ENCODE measurements around the gene CD3E. TPM values are rescaled to one million over a fixed set of nuclear protein-coding genes. Genes with fewer than 3 reads are reported as not detected.

The CD3E gene
- total and polyA plus RNA-seq, 2 of the 13 experiments (the other 11 are each of a cell fraction or from before 2014, with no cell fraction given) = not detected

DNA sequence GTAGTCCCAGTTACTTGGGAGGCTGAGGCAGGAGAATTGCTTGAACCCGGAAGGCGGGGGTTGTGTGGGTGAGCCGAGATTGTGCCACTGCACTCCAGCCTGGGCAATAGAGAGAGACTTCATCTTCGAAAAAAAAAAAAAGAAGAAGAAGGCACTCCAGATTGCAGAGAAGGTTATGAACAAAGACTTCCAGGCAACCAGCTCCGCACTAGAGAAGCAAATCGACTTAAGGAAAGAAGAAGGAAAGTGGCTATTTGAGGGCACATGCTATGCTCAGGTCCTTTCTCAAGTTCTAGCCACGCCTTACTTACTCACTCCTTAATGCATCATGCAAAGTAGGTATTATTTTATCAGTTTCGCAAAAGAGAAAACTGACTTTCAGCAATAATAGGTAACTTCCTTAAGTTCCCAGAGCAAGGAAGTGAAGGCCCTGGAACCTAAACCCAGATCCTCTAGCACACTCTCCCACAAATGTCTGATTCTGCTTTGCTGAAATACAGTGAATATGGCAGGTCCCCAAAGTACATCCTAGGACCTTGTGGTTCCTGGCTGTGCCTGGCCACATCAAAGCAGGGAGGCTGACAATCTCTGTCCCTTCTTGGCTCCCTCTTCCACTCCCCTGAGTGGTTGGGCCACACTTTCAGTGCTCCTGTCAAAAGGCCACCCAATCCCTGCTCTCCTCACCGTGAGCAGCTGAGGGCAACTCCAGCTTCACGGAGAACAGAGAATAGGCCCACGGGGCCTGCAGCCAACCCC, 14.2 kb downstream of the CD3E start:
- no peak overlapping the region for H2AFZ ChIP-seq (ENCODE audit: low read length)
- TF ChIP-seq, protein P1, sequence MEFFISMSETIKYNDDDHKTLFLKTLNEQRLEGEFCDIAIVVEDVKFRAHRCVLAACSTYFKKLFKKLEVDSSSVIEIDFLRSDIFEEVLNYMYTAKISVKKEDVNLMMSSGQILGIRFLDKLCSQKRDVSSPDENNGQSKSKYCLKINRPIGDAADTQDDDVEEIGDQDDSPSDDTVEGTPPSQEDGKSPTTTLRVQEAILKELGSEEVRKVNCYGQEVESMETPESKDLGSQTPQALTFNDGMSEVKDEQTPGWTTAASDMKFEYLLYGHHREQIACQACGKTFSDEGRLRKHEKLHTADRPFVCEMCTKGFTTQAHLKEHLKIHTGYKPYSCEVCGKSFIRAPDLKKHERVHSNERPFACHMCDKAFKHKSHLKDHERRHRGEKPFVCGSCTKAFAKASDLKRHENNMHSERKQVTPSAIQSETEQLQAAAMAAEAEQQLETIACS (CRISPR knock-in tag; IDR thresholded peaks at IDR 0.05) = no peak
- TF ChIP-seq NCOA2 (CRISPR knock-in tag; IDR thresholded peaks at IDR 0.05) (no peak), HES4 (CRISPR knock-in tag; IDR thresholded peaks at IDR 0.05; ENCODE audit: borderline replicate concordance) (no peak), HNRNPK (IDR thresholded peaks at IDR 0.05; ENCODE audit: low read depth, low read length, poor library complexity, severe bottlenecking) (no peak), ZNF564 (CRISPR knock-in tag; IDR thresholded peaks at IDR 0.05) (no peak), SRSF4 (IDR thresholded peaks at IDR 0.05; ENCODE audit: low read depth, low read length, poor library complexity, severe bottlenecking) (no peak), ZSCAN30 (CRISPR knock-in tag; IDR thresholded peaks at IDR 0.05) (no peak), ZNF331 (CRISPR knock-in tag; IDR thresholded peaks at IDR 0.05) (no peak), ZNF160 (CRISPR knock-in tag; IDR thresholded peaks at IDR 0.05) (no peak), ZNF879 (CRISPR knock-in tag; IDR thresholded peaks at IDR 0.05) (no peak), ZFP36L1 (CRISPR knock-in tag; IDR thresholded peaks at IDR 0.05) (no peak), SSRP1 (CRISPR knock-in tag; IDR thresholded peaks at IDR 0.05) (no peak), CEBPG (CRISPR knock-in tag; IDR thresholded peaks at IDR 0.05) (no peak), NR3C1 (CRISPR knock-in tag; IDR thresholded peaks at IDR 0.05) (no peak)
- TF ChIP-seq, protein P2, sequence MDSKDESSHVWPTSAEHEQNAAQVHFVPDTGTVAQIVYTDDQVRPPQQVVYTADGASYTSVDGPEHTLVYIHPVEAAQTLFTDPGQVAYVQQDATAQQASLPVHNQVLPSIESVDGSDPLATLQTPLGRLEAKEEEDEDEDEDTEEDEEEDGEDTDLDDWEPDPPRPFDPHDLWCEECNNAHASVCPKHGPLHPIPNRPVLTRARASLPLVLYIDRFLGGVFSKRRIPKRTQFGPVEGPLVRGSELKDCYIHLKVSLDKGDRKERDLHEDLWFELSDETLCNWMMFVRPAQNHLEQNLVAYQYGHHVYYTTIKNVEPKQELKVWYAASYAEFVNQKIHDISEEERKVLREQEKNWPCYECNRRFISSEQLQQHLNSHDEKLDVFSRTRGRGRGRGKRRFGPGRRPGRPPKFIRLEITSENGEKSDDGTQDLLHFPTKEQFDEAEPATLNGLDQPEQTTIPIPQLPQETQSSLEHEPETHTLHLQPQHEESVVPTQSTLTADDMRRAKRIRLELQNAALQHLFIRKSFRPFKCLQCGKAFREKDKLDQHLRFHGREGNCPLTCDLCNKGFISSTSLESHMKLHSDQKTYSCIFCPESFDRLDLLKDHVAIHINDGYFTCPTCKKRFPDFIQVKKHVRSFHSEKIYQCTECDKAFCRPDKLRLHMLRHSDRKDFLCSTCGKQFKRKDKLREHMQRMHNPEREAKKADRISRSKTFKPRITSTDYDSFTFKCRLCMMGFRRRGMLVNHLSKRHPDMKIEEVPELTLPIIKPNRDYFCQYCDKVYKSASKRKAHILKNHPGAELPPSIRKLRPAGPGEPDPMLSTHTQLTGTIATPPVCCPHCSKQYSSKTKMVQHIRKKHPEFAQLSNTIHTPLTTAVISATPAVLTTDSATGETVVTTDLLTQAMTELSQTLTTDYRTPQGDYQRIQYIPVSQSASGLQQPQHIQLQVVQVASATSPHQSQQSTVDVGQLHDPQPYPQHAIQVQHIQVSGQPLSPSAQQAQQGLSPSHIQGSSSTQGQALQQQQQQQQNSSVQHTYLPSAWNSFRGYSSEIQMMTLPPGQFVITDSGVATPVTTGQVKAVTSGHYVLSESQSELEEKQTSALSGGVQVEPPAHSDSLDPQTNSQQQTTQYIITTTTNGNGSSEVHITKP (CRISPR knock-in tag; IDR thresholded peaks at IDR 0.05; ENCODE audit: low read depth) = no peak
- TF ChIP-seq, protein P3, sequence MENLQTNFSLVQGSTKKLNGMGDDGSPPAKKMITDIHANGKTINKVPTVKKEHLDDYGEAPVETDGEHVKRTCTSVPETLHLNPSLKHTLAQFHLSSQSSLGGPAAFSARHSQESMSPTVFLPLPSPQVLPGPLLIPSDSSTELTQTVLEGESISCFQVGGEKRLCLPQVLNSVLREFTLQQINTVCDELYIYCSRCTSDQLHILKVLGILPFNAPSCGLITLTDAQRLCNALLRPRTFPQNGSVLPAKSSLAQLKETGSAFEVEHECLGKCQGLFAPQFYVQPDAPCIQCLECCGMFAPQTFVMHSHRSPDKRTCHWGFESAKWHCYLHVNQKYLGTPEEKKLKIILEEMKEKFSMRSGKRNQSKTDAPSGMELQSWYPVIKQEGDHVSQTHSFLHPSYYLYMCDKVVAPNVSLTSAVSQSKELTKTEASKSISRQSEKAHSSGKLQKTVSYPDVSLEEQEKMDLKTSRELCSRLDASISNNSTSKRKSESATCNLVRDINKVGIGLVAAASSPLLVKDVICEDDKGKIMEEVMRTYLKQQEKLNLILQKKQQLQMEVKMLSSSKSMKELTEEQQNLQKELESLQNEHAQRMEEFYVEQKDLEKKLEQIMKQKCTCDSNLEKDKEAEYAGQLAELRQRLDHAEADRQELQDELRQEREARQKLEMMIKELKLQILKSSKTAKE (CRISPR knock-in tag; IDR thresholded peaks at IDR 0.05; ENCODE audit: borderline replicate concordance) = no peak
- TF ChIP-seq, protein P4, sequence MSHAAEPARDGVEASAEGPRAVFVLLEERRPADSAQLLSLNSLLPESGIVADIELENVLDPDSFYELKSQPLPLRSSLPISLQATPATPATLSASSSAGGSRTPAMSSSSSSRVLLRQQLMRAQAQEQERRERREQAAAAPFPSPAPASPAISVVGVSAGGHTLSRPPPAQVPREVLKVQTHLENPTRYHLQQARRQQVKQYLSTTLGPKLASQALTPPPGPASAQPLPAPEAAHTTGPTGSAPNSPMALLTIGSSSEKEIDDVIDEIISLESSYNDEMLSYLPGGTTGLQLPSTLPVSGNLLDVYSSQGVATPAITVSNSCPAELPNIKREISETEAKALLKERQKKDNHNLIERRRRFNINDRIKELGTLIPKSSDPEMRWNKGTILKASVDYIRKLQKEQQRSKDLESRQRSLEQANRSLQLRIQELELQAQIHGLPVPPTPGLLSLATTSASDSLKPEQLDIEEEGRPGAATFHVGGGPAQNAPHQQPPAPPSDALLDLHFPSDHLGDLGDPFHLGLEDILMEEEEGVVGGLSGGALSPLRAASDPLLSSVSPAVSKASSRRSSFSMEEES (CRISPR knock-in tag; IDR thresholded peaks at IDR 0.05) = no peak

More for the DNA sequence above, 14.2 kb downstream of the CD3E start:
- no peak overlapping the region for H3K9ac ChIP-seq (ENCODE audit: insufficient read depth, low read depth, low read length)
- FAIRE-seq = no peak
- no peak overlapping the region for H3K4me3 ChIP-seq (replicated peaks in 1 of 3; ENCODE audit: insufficient read depth in 1 of 3, low read depth in 2 of 3, low read length in 3 of 3)
- H3K27me3 ChIP-seq (ENCODE audit: control insufficient read depth in 1 of 2, insufficient read depth in 2 of 2, low read length in 2 of 2) = peaks cover 6 to 49% of the 10 kb centered on the region in 2 experiments; a peak in 4 of 5 replicates
- WGBS (ENCODE audit: low lambda C conversion rate) = 37% methylated on average over 11 of the region's 11 CpGs
- ChIA-PET CTCF (ENCODE audit: low intra/inter-chr PET ratio, low total read pairs) (no interaction called here), POLR2A (no interaction called here)
- no peaks in the 10 kb centered on the region for H3K36me3 ChIP-seq (replicated peaks in 1 of 2; ENCODE audit: control insufficient read depth in 1 of 2, insufficient read depth in 2 of 2, low read length in 2 of 2)
- no peak for ATAC-seq
- H3K4me2 ChIP-seq (ENCODE audit: low read depth, low read length) = no peak overlapping the region
- no peak overlapping the region for H3K27ac ChIP-seq (ENCODE audit: extremely low read length, insufficient read depth, low read length)
- no peaks in the 10 kb centered on the region for H3K9me3 ChIP-seq (ENCODE audit: low read length)
- no peak for DNase-seq (ENCODE audit: low spot score)
- intact Hi-C loops (cut with micrococcal nuclease; ENCODE audit: unreplicated experiment) (no loop called here), in situ Hi-C loops (cut with HindIII; ENCODE audit: extremely low pct_ligation_motif_present, low pct_unique_long_range_greater_than_20kb) (no loop called here)
- no TSS peak for BruUV-seq (replicated peaks)
- H3K4me1 ChIP-seq (ENCODE audit: insufficient read depth, low read length) = peaks cover 43% of the 10 kb centered on the region
- no peaks in the 10 kb centered on the region for H3K79me2 ChIP-seq (ENCODE audit: insufficient read depth, low read length)
- no peaks in the 10 kb centered on the region for H4K20me1 ChIP-seq (ENCODE audit: insufficient read depth, low read length)
